Thymus (tissue), 11 donors: ENCODE results near the gene AGPAT4. TPM values are rescaled to one million over a fixed set of nuclear protein-coding genes. Genes with fewer than 3 reads are reported as not detected.

Experiments
- DNase-seq, 9 donors: peaks; one replicate each; pipeline ENCODE4 v3.0.0-alpha.2; 2013; ENCODE audit warnings: low spot score in 9 of 9, low read depth in 6 of 9, missing footprints in 1 of 9
- H3K27ac ChIP-seq, 2 donors: one replicate each; pipeline ENCODE4 v1.5.1; 2013; ENCODE audit warnings: control low read depth in 1 of 2, low read depth in 1 of 2, low read length in 1 of 2, mild to moderate bottlenecking in 1 of 2, moderate library complexity in 1 of 2
- H3K27me3 ChIP-seq, 2 donors: one replicate each; pipeline ENCODE4 v1.5.1; 2013; ENCODE audit warnings: low read length in 1 of 2; ENCODE audit not compliant: control insufficient read depth in 2 of 2, insufficient read depth in 1 of 2
- H3K36me3 ChIP-seq, 2 donors: one replicate each; pipeline ENCODE4 v1.5.1; 2013; ENCODE audit warnings: low read length in 1 of 2, mild to moderate bottlenecking in 1 of 2, moderate library complexity in 1 of 2; ENCODE audit not compliant: control insufficient read depth in 2 of 2, insufficient read depth in 2 of 2
- H3K4me1 ChIP-seq, 2 donors: one replicate each; pipeline ENCODE4 v1.5.1; 2013; ENCODE audit warnings: low read length in 2 of 2; ENCODE audit not compliant: control insufficient read depth in 2 of 2, insufficient read depth in 2 of 2
- H3K4me3 ChIP-seq, 2 donors: one replicate each; pipeline ENCODE4 v1.5.1; 2013; ENCODE audit warnings: low read length in 2 of 2, control low read depth in 1 of 2, mild to moderate bottlenecking in 1 of 2
- H3K9me3 ChIP-seq, 2 donors: one replicate each; pipeline ENCODE4 v1.5.1; 2013; ENCODE audit warnings: low read length in 1 of 2, mild to moderate bottlenecking in 1 of 2; ENCODE audit not compliant: control insufficient read depth in 2 of 2, insufficient read depth in 1 of 2
- WGBS: extraction: QIAGEN DNeasy Blood & Tissue Kit; methylation state at CpG from one replicate; pipeline ENCODE4 v1.1.7; 2013; 5-methylcytosine and 5-hydroxymethylcytosine counted together
- polyA plus RNA-seq: library from polyadenylated mRNA; stranded (reverse); fragments of 200-250 nt; gene quantifications from one replicate; pipeline ENCODE4 v1.2.3, GENCODE V29; 2013
- total RNA-seq: library from RNA; stranded (reverse); fragments of 120-200 nt; gene quantifications from one replicate; pipeline ENCODE4 v1.2.4, GENCODE V29; 2013
- donor health status: healthy.

Gene AGPAT4
- total and polyA plus RNA-seq, 2 donors = 2.7 to 2.9 TPM

DNA sequence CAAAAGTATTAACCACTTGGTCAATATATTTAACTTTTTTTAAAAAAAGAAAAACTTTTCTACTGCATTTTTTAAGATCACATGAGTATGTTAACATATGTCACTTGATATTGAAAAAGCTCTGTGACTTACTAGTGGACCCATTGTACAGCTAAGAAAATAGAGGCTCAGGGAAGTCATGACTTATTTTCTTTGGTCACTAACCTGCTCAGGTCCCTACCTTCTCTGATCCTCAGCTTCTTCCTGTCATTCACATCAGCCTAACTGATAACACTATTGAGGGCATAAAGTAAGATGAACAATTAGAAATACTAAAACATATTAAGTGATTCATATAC is 19.8 kb downstream of the AGPAT4 start:
- H3K9me3 ChIP-seq = no peaks in the 10 kb centered on the region
- no peaks in the 10 kb centered on the region for H3K27me3 ChIP-seq
- no peak overlapping the region for H3K27ac ChIP-seq
- H3K4me1 ChIP-seq = no peaks in the 10 kb centered on the region
- H3K4me3 ChIP-seq = no peak overlapping the region
- no peaks in the 10 kb centered on the region for H3K36me3 ChIP-seq
- DNase-seq = no peak

DNA sequence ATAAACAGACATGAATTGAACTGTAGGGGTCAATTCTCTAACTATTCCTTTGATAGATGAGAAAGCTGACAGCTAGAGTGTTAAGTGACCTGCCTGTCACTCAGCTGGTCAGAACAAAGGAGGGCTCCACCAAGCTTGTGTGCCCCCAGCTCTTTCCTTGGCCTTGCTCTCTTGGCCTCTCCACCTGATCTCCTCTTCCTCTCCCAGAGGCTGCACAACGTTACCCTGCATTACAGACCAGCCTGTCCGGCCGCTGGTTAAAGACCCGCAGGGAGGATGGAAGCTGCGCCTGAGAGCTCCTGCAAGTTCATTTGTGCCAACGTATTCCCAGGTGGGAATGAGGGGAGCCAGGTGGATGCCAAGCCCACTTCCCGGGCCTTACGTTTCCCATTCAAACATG is 22.5 kb downstream of the AGPAT4 start:
- no peaks in the 10 kb centered on the region for H3K36me3 ChIP-seq
- no peaks in the 10 kb centered on the region for H3K4me1 ChIP-seq
- WGBS = 90% methylated on average over 8 of the region's 8 CpGs
- DNase-seq = no peak
- no peak overlapping the region for H3K4me3 ChIP-seq
- H3K27ac ChIP-seq = no peak overlapping the region
- H3K27me3 ChIP-seq = no peaks in the 10 kb centered on the region
- H3K9me3 ChIP-seq = no peaks in the 10 kb centered on the region

DNA sequence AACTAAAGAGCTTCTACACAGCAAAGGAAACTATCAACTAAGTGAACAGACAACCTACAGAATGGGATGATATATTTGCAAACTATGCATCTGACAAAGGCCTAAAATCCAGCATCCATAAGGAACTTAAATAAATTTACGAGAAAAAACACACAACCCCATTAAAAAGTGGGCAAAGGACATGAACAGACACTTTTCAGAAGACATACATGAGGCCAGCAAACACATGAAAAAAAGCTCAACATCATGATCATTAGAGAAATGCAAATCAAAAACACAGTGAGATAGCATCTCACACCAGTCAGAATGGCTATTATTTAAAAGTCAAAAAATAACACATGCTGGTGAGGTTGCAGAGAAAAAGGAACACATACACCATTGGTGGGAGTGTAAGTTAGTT is 24.5 kb downstream of the AGPAT4 start:
- Histone ChIP-seq H3K9me3 (no peaks in the 10 kb centered on the region), H3K27me3 (no peaks in the 10 kb centered on the region), H3K27ac (no peak overlapping the region), H3K4me3 (no peak overlapping the region), H3K36me3 (no peaks in the 10 kb centered on the region), H3K4me1 (no peaks in the 10 kb centered on the region)
- no peak for DNase-seq
- 98% methylated on average over 1 of the region's 1 CpG for WGBS

DNA sequence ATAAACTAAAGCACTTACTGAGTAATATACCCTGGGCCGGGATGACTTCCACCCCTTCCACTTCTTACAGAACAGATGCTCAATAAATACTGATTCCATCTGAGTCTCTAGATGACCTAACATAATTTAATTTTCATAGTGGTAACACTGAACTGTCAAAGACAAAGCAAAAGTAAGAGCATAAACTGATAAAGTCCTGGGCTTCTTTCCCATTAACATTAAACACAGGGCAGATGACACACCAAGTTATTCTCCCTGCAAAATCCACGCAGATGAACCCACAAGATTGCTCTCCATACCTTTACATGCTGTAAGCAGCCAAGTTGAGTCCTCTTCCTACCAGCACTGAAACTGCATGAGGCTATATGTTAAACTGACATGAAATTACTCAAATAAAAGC is 27.1 kb downstream of the AGPAT4 start:
- no peaks in the 10 kb centered on the region for H3K36me3 ChIP-seq
- no peak overlapping the region for H3K4me3 ChIP-seq
- H3K27ac ChIP-seq = no peak overlapping the region
- DNase-seq = no peak
- H3K9me3 ChIP-seq = no peaks in the 10 kb centered on the region
- H3K27me3 ChIP-seq = no peaks in the 10 kb centered on the region
- H3K4me1 ChIP-seq = peaks cover 0 to 3% of the 10 kb centered on the region in 2 donors
- WGBS = 98% methylated on average over 2 of the region's 2 CpGs

DNA sequence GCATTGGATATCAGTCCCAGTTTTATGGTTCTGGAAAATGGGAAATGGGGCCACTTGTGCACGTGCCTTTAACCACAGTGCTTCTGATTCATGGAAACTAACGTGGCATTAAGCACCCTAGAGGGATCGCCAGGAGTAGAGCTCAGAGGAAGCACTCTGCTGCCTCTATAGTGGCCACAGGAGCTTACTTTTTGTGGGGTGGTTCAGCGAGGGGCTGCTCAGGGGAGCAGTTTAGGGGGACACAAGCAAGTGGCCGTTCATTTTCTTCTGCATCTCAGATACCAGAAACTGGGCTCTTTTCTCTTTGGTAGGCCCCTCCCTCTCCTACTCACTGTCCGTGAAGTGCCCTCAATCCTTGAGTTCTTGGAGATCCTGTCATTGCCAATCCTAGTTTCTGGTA is 28.5 kb downstream of the AGPAT4 start:
- WGBS = 91% methylated on average over 6 of the region's 6 CpGs
- DNase-seq = no peak
- peaks cover 0 to 3% of the 10 kb centered on the region in 2 donors for H3K4me1 ChIP-seq

DNA sequence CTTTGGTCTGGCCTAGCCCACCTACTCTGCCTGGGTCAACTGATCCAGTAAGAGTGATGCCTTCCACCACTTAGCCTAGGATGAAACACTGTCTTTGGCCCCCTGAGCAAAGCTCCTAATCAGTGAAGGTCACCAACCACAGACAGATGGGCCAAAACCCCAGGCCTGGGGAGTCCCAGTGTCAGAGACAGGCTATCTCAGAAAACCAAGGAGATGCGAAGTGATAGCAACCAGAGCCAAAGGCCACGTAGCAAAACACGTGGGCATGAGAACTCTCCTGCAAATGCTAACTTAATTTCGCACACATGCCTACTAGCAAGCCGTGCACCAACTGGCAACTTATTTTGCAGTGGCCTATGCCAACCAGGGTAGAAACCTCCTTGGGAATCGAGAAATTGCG is 29.1 kb downstream of the AGPAT4 start:
- no peaks in the 10 kb centered on the region for H3K9me3 ChIP-seq
- H3K36me3 ChIP-seq = no peaks in the 10 kb centered on the region
- no peak overlapping the region for H3K4me3 ChIP-seq
- no peak overlapping the region for H3K27ac ChIP-seq
- WGBS = 97% methylated on average over 7 of the region's 7 CpGs
- DNase-seq = no peak
- peaks cover 0 to 3% of the 10 kb centered on the region in 2 donors for H3K4me1 ChIP-seq
- H3K27me3 ChIP-seq = no peaks in the 10 kb centered on the region

More for the DNA sequence above, 28.5 kb downstream of the AGPAT4 start:
- Histone ChIP-seq H3K27me3 (no peaks in the 10 kb centered on the region), H3K4me3 (no peak overlapping the region), H3K36me3 (no peaks in the 10 kb centered on the region), H3K9me3 (no peaks in the 10 kb centered on the region), H3K27ac (no peak overlapping the region)

DNA sequence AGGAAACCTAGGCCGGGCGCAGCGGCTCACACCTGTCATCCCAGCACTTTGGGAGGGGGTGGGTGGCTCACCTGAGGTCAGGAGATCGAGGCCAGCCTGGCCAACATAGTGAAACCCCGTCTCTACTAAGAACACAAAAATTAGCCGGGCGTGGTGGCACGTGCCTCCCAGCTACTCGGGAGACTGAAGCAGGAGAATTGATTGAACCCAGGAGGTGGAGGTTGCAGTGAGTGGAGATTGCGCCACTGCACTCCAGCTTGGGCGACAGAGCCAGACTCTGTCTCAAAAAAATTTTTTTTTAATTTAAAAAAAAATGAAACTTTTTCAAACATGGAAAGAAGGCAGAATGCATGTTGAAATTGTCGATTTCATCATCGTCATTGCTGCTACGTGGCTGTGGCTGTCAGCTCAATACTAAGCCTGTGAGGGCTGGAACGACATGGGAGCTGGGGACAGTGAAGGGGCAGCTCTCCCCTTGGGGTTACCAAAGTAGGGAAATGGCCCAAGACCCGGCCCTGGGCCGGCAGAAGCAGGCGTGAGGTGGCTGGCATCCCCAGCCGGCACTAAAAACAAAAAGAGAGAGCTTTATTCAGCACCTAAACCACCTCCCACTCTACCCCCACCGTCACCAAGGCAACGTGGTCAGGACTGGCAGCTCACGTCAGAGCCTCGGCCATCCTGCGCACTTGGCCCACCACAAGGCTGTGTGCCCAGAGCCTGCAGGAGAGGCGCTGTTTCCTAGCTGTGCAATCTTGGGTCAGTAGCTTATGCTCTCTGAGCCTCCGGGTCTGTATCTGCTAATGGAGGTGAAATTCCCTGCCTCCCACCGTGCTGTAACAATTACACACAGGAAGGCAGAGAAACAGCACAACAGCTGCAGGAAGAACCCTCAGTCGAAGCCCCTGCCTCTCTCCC is 30.8 kb downstream of the AGPAT4 start:
- H3K27ac ChIP-seq = no peak overlapping the region
- no peaks in the 10 kb centered on the region for H3K36me3 ChIP-seq
- H3K27me3 ChIP-seq = no peaks in the 10 kb centered on the region
- peak in 2 of 9 donors; percentile 15 to 28 for DNase-seq
- H3K4me1 ChIP-seq = peaks cover 0 to 3% of the 10 kb centered on the region in 2 donors
- H3K9me3 ChIP-seq = no peaks in the 10 kb centered on the region
- H3K4me3 ChIP-seq = no peak overlapping the region
- 88% methylated on average over 28 of the region's 28 CpGs for WGBS

DNA sequence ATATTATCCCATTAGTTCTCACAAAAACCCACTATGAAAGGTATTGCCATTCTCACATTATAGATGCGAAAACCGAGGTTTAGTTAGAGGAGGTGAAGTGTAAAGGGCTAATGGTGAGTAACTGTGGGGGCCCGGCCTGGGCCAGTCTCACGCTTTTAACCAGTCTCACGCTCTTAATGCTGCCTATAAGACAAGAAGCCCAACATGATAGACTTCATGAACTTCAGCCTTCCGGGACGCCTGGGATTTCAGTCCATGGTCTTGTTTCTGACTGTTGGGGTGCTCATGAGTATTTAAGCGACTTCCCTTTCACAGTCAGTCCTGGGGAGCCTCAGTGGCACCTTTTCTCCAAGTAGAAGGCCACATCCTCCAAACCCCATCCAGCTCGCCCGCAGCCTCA is 31.7 kb downstream of the AGPAT4 start:
- Histone ChIP-seq H3K4me1 (peaks cover 0 to 3% of the 10 kb centered on the region in 2 donors), H3K9me3 (no peaks in the 10 kb centered on the region), H3K27me3 (no peaks in the 10 kb centered on the region), H3K4me3 (no peak overlapping the region), H3K27ac (no peak overlapping the region), H3K36me3 (no peaks in the 10 kb centered on the region)
- WGBS = 98% methylated on average over 10 of the region's 10 CpGs
- DNase-seq = no peak

DNA sequence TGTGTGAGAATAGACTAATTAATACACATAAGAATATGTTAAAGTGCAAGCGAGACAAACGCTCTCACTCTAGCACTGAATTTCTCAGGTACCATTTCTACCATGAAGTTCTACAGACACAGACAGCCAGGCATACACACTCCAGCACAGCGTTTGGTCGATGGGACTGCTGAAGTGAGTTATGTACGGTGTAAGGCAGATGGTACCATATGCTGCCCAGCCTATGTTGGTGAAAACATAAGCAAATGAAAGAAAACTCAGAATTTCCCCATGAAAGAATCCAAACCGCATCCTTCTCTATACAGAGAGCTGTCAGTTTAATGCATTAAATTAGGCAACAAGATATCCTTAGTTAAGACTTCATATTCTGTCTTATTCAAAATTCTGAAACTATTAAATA is 34.9 kb downstream of the AGPAT4 start:
- H3K36me3 ChIP-seq = no peaks in the 10 kb centered on the region
- no peaks in the 10 kb centered on the region for H3K9me3 ChIP-seq
- no peak overlapping the region for H3K4me3 ChIP-seq
- 98% methylated on average over 6 of the region's 6 CpGs for WGBS
- peaks cover 0 to 3% of the 10 kb centered on the region in 2 donors for H3K4me1 ChIP-seq
- no peak overlapping the region for H3K27ac ChIP-seq
- H3K27me3 ChIP-seq = no peaks in the 10 kb centered on the region
- no peak for DNase-seq
